ENCODE measurements around the gene SHF.

Gene SHF

GRCh38 chr15:45205192-45205591, 17.4 kb upstream of the SHF start:
- Histone ChIP-seq H3K79me2 (ENCODE audit: insufficient read depth, low read depth) (no peaks in the 10 kb centered on the region), H4K20me1 (ENCODE audit: insufficient read depth) (no peaks in the 10 kb centered on the region), H3K4me1 (ENCODE audit: low read depth, poor library complexity, severe bottlenecking) (peaks cover 9% of the 10 kb centered on the region), H3K4me3 (IDR thresholded peaks at IDR 0.05; ENCODE audit: insufficient read depth, low read depth, low read length) (no peak overlapping the region), H3K9ac (no peak overlapping the region), H3K27me3 (ENCODE audit: insufficient read depth, low read depth) (no peaks in the 10 kb centered on the region), H3K36me3 (ENCODE audit: insufficient read depth) (no peaks in the 10 kb centered on the region), H3K27ac (no peak overlapping the region), H2AFZ (ENCODE audit: low read depth) (peak overlapping the region; percentile 16; the same call in 1 of the 2 replicates), H3K4me2 (no peak overlapping the region)
- TF ChIP-seq CTCF (conservative IDR thresholded peaks at IDR 0.05; ENCODE audit: low read depth, low read length) = peak; percentile 86

- Histone ChIP-seq H3K4me1 (ENCODE audit: low read depth, poor library complexity, severe bottlenecking) (peaks cover 9% of the 10 kb centered on the region), H2AFZ (ENCODE audit: low read depth) (no peak overlapping the region), H3K9ac (no peak overlapping the region), H3K36me3 (ENCODE audit: insufficient read depth) (no peaks in the 10 kb centered on the region), H3K27me3 (ENCODE audit: insufficient read depth, low read depth) (no peaks in the 10 kb centered on the region), H3K4me3 (IDR thresholded peaks at IDR 0.05; ENCODE audit: insufficient read depth, low read depth, low read length) (no peak overlapping the region), H3K4me2 (no peak overlapping the region), H3K79me2 (ENCODE audit: insufficient read depth, low read depth) (no peaks in the 10 kb centered on the region), H3K27ac (no peak overlapping the region), H4K20me1 (ENCODE audit: insufficient read depth) (no peaks in the 10 kb centered on the region)
- TF ChIP-seq CTCF (conservative IDR thresholded peaks at IDR 0.05; ENCODE audit: low read depth, low read length) = no peak
Measured at GRCh38 chr15:45203182-45203581, 15.4 kb upstream of the SHF start.

- Histone ChIP-seq H3K36me3 (ENCODE audit: insufficient read depth) (no peaks in the 10 kb centered on the region), H3K4me3 (IDR thresholded peaks at IDR 0.05; ENCODE audit: insufficient read depth, low read depth, low read length) (no peak overlapping the region), H3K79me2 (ENCODE audit: insufficient read depth, low read depth) (no peaks in the 10 kb centered on the region), H2AFZ (ENCODE audit: low read depth) (peak overlapping the region; percentile 93; the same call in 1 of the 2 replicates), H3K4me1 (ENCODE audit: low read depth, poor library complexity, severe bottlenecking) (peaks cover 16% of the 10 kb centered on the region), H3K27ac (peak overlapping the region; percentile 97; the same call in 1 of the 2 replicates), H3K4me2 (peak overlapping the region; percentile 2; the same call in 1 of the 2 replicates), H3K9ac (no peak overlapping the region), H3K27me3 (ENCODE audit: insufficient read depth, low read depth) (no peaks in the 10 kb centered on the region), H4K20me1 (ENCODE audit: insufficient read depth) (no peaks in the 10 kb centered on the region)
- no peak for TF ChIP-seq CTCF (conservative IDR thresholded peaks at IDR 0.05; ENCODE audit: low read depth, low read length)
Measured at GRCh38 chr15:45201869-45202268, 14.1 kb upstream of the SHF start.

GRCh38 chr15:45201557-45201859, 13.7 kb upstream of the SHF start:
- Histone ChIP-seq H4K20me1 (ENCODE audit: insufficient read depth) (no peaks in the 10 kb centered on the region), H2AFZ (ENCODE audit: low read depth) (peak overlapping the region; percentile 93; the same call in 1 of the 2 replicates), H3K4me1 (ENCODE audit: low read depth, poor library complexity, severe bottlenecking) (peaks cover 16% of the 10 kb centered on the region), H3K79me2 (ENCODE audit: insufficient read depth, low read depth) (no peaks in the 10 kb centered on the region), H3K4me3 (IDR thresholded peaks at IDR 0.05; ENCODE audit: insufficient read depth, low read depth, low read length) (no peak overlapping the region), H3K27me3 (ENCODE audit: insufficient read depth, low read depth) (no peaks in the 10 kb centered on the region), H3K9ac (no peak overlapping the region), H3K36me3 (ENCODE audit: insufficient read depth) (no peaks in the 10 kb centered on the region), H3K4me2 (peak overlapping the region; percentile 2; the same call in 1 of the 2 replicates), H3K27ac (peak overlapping the region; percentile 97; the same call in 1 of the 2 replicates)
- TF ChIP-seq CTCF (conservative IDR thresholded peaks at IDR 0.05; ENCODE audit: low read depth, low read length) = no peak

All from KMS-11 (cell line).